ENCODE measurements around the gene NKAIN4.

The NKAIN4 gene

GRCh38 chr20:63278661-63279060, 24.4 kb upstream of the NKAIN4 start:
- DNase-seq (ENCODE audit: low read depth, low spot score), result no peak
- Histone ChIP-seq H3K27me3 (ENCODE audit: insufficient read depth, insufficient read length) (no peaks in the 10 kb centered on the region), H3K9me3 (ENCODE audit: insufficient read depth, low read length) (no peaks in the 10 kb centered on the region), H3K36me3 (ENCODE audit: insufficient read depth, insufficient read length, low read length) (peaks cover 97% of the 10 kb centered on the region), H3K4me1 (ENCODE audit: insufficient read depth, insufficient read length) (peaks cover 11% of the 10 kb centered on the region), H3K4me3 (ENCODE audit: insufficient read length, low read depth) (no peak overlapping the region), H3K9ac (ENCODE audit: insufficient read length, low read depth) (no peak overlapping the region)
- no peak for TF ChIP-seq YY1 (IDR thresholded peaks at IDR 0.05; ENCODE audit: insufficient read depth, insufficient read length)
- no peak for TF ChIP-seq ZNF274 (IDR thresholded peaks at IDR 0.05; ENCODE audit: low read depth, low read length)
- TF ChIP-seq SUZ12 (IDR thresholded peaks at IDR 0.05; ENCODE audit: extremely low read depth, insufficient read depth, insufficient read length), result no peak

- no peak for TF ChIP-seq SUZ12 (IDR thresholded peaks at IDR 0.05; ENCODE audit: extremely low read depth, insufficient read depth, insufficient read length)
- TF ChIP-seq YY1 (IDR thresholded peaks at IDR 0.05; ENCODE audit: insufficient read depth, insufficient read length), result no peak
- TF ChIP-seq ZNF274 (IDR thresholded peaks at IDR 0.05; ENCODE audit: low read depth, low read length), result no peak
- H3K4me1 ChIP-seq (ENCODE audit: insufficient read depth, insufficient read length), result peaks cover 13% of the 10 kb centered on the region
- no peaks in the 10 kb centered on the region for H3K27me3 ChIP-seq (ENCODE audit: insufficient read depth, insufficient read length)
- H3K9me3 ChIP-seq (ENCODE audit: insufficient read depth, low read length), result no peaks in the 10 kb centered on the region
- H3K36me3 ChIP-seq (ENCODE audit: insufficient read depth, insufficient read length, low read length), result peaks cover 88% of the 10 kb centered on the region
- no peak for DNase-seq (ENCODE audit: low read depth, low spot score)
- H3K4me3 ChIP-seq (ENCODE audit: insufficient read length, low read depth), result no peak overlapping the region
- H3K9ac ChIP-seq (ENCODE audit: insufficient read length, low read depth), result no peak overlapping the region
Observed at GRCh38 chr20:63277466-63278272, 23.4 kb upstream of the NKAIN4 start.

GRCh38 chr20:63276956-63277355, 22.7 kb upstream of the NKAIN4 start:
- Histone ChIP-seq H3K27me3 (ENCODE audit: insufficient read depth, insufficient read length) (no peaks in the 10 kb centered on the region), H3K9ac (ENCODE audit: insufficient read length, low read depth) (peak overlapping the region; percentile 4), H3K4me3 (ENCODE audit: insufficient read length, low read depth) (no peak overlapping the region), H3K9me3 (ENCODE audit: insufficient read depth, low read length) (no peaks in the 10 kb centered on the region), H3K4me1 (ENCODE audit: insufficient read depth, insufficient read length) (peaks cover 13% of the 10 kb centered on the region), H3K36me3 (ENCODE audit: insufficient read depth, insufficient read length, low read length) (peaks cover 81% of the 10 kb centered on the region)
- no peak for DNase-seq (ENCODE audit: low read depth, low spot score)
- TF ChIP-seq ZNF274 (IDR thresholded peaks at IDR 0.05; ENCODE audit: low read depth, low read length), result no peak
- no peak for TF ChIP-seq SUZ12 (IDR thresholded peaks at IDR 0.05; ENCODE audit: extremely low read depth, insufficient read depth, insufficient read length)

- peaks cover 13% of the 10 kb centered on the region for H3K4me1 ChIP-seq (ENCODE audit: insufficient read depth, insufficient read length)
- TF ChIP-seq SUZ12 (IDR thresholded peaks at IDR 0.05; ENCODE audit: extremely low read depth, insufficient read depth, insufficient read length), result no peak
- H3K9ac ChIP-seq (ENCODE audit: insufficient read length, low read depth), result peak overlapping the region; percentile 17
- no peaks in the 10 kb centered on the region for H3K27me3 ChIP-seq (ENCODE audit: insufficient read depth, insufficient read length)
- H3K36me3 ChIP-seq (ENCODE audit: insufficient read depth, insufficient read length, low read length), result peaks cover 73% of the 10 kb centered on the region
- DNase-seq (ENCODE audit: low read depth, low spot score), result no peak
- no peaks in the 10 kb centered on the region for H3K9me3 ChIP-seq (ENCODE audit: insufficient read depth, low read length)
- no peak overlapping the region for H3K4me3 ChIP-seq (ENCODE audit: insufficient read length, low read depth)
Observed at GRCh38 chr20:63275825-63276224, 21.6 kb upstream of the NKAIN4 start.

- TF ChIP-seq YY1 (IDR thresholded peaks at IDR 0.05; ENCODE audit: insufficient read depth, insufficient read length) (no peak), ZNF274 (IDR thresholded peaks at IDR 0.05; ENCODE audit: low read depth, low read length) (no peak), SUZ12 (IDR thresholded peaks at IDR 0.05; ENCODE audit: extremely low read depth, insufficient read depth, insufficient read length) (no peak)
- Histone ChIP-seq H3K9me3 (ENCODE audit: insufficient read depth, low read length) (no peaks in the 10 kb centered on the region), H3K36me3 (ENCODE audit: insufficient read depth, insufficient read length, low read length) (peaks cover 67% of the 10 kb centered on the region), H3K4me3 (ENCODE audit: insufficient read length, low read depth) (no peak overlapping the region), H3K4me1 (ENCODE audit: insufficient read depth, insufficient read length) (peaks cover 13% of the 10 kb centered on the region), H3K27me3 (ENCODE audit: insufficient read depth, insufficient read length) (no peaks in the 10 kb centered on the region), H3K9ac (ENCODE audit: insufficient read length, low read depth) (peak overlapping the region; percentile 47)
- no peak for DNase-seq (ENCODE audit: low read depth, low spot score)
Observed at GRCh38 chr20:63274381-63275228, 20.3 kb upstream of the NKAIN4 start.

- peak overlapping the region; percentile 91 for H3K9ac ChIP-seq (ENCODE audit: insufficient read length, low read depth)
- peak overlapping the region; percentile 90 for H3K4me3 ChIP-seq (ENCODE audit: insufficient read length, low read depth)
- TF ChIP-seq SUZ12 (IDR thresholded peaks at IDR 0.05; ENCODE audit: extremely low read depth, insufficient read depth, insufficient read length) (no peak), ZNF274 (IDR thresholded peaks at IDR 0.05; ENCODE audit: low read depth, low read length) (no peak), YY1 (IDR thresholded peaks at IDR 0.05; ENCODE audit: insufficient read depth, insufficient read length) (no peak)
- H3K4me1 ChIP-seq (ENCODE audit: insufficient read depth, insufficient read length), result peaks cover 21% of the 10 kb centered on the region
- no peaks in the 10 kb centered on the region for H3K27me3 ChIP-seq (ENCODE audit: insufficient read depth, insufficient read length)
- no peak for DNase-seq (ENCODE audit: low read depth, low spot score)
- peaks cover 62% of the 10 kb centered on the region for H3K36me3 ChIP-seq (ENCODE audit: insufficient read depth, insufficient read length, low read length)
- H3K9me3 ChIP-seq (ENCODE audit: insufficient read depth, low read length), result no peaks in the 10 kb centered on the region
Observed at GRCh38 chr20:63273635-63274380, 19.5 kb upstream of the NKAIN4 start.

All from NT2/D1 (cell line).